Measurements from ENCODE around the gene FXYD1. TPM values are rescaled to one million over a fixed set of nuclear protein-coding genes. Genes with fewer than 3 reads are reported as not detected.
"Not testable (repeated sequence)": the region's sequence is repeated elsewhere in the genome, so short reads cannot be mapped to it uniquely, and the experiment has no call there.

FXYD1 gene
- total RNA-seq, 1 experiment from 2014 or later, result 13.3 TPM

DNA sequence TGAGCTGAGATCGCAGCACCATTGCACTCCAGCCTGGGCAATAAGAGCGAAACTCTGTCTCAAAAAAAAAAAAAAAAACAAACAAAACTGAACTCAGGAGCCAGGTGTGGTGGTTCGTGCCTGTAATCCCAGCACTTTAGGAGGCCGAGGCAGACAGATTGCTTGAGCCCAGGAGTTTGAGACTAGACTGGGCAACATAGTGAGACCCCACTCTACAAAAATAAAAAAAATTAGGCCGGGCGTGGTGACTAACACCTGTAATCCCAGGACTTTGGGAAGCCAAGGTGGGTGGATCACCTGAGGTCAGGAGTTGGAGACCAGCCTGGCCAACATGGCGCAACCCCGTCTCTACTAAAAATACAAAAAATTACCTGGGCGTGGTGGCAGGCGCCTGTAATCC is 36.7 kb upstream of the FXYD1 start:
- ATAC-seq; POLR2A ChIA-PET; H3K36me3 Mint-ChIP-seq; H3K27me3 Mint-ChIP-seq (ENCODE audit: low read depth); DNase-seq (ENCODE audit: low spot score); H3K4me1 Mint-ChIP-seq; H3K27ac Mint-ChIP-seq; H3K4me3 Mint-ChIP-seq; H3K9me3 Mint-ChIP-seq: not testable (repeated sequence)
- TF ChIP-seq ZNF121 (CRISPR knock-in tag; IDR thresholded peaks at IDR 0.05), result peak; percentile 52; the same call in 1 of the 2 replicates
- CTCF ChIA-PET, result interaction anchor here (2.9 to 4.1 kb wide), 2 partner anchors 13 to 35 kb away, joined by 11 to 14 read pairs; partner anchors contain the start of gene FXYD3

DNA sequence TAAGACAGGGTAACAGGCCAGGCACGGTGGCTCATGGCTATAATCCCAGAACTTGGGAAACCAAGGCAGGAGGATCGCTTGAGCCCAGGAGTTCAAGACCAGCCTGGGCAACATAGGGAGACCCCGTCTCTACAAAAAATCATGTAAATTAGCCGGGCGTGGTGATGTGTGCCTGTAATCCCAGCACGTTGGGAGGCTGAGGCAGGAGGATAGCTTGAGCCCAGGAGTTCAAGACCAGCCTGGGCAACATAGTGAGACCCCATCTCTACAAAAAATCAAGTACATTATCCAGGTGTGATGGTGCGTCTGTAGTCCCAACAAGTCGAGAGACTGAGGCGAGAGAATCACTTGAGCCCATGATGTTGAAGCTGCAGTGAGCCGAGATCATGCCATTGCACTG is 35.0 kb upstream of the FXYD1 start:
- H3K27me3 Mint-ChIP-seq (ENCODE audit: low read depth); H3K4me1 Mint-ChIP-seq; H3K9me3 Mint-ChIP-seq; DNase-seq (ENCODE audit: low spot score); H3K36me3 Mint-ChIP-seq; H3K4me3 Mint-ChIP-seq; POLR2A ChIA-PET; ATAC-seq; H3K27ac Mint-ChIP-seq: not testable (repeated sequence)
- CTCF ChIA-PET, result interaction anchor here (1.4 kb wide), 1 partner anchor 11 kb away, joined by 4 read pairs; no protein-coding TSS in a partner anchor
- TF ChIP-seq ZNF121 (CRISPR knock-in tag; IDR thresholded peaks at IDR 0.05), result peak; percentile 59; the same call in 1 of the 2 replicates

DNA sequence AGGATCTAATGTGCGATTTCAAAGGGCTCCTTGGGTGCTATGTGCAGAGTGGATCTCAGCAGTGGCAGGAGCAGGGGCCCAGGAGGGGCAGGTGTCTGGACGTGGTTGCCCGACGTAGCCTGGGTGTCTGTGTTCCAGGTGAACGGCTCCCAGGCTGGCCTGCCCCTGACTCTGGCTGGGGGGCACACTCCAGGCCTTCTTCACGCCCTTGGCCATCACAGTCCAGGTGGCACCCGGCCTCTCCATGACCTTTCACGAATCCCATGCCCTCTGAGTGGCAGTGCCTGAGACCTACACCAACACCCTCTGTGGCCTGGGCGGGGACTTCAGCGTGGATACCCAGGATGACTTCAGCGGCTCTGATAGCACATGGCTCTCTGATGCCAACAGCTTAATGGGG is 34.3 kb upstream of the FXYD1 start:
- no peak for ATAC-seq
- Mint-ChIP-seq H3K9me3 (peaks cover 8% of the 10 kb centered on the region; the same call in 1 of the 2 replicates), H3K36me3 (0 out of 2 replicates have a peak, but pooled peaks cover 3% of the 10 kb centered on the region), H3K27me3 (ENCODE audit: low read depth) (no peaks in the 10 kb centered on the region), H3K4me1 (0 out of 2 replicates have a peak, but pooled peaks cover 3% of the 10 kb centered on the region), H3K27ac (no peak overlapping the region), H3K4me3 (no peak overlapping the region)
- ChIA-PET POLR2A (no interaction called here), CTCF (interaction anchor here (0.7 to 1.4 kb wide), 2 partner anchors 11 to 14 kb away, joined by 3 to 4 read pairs; no protein-coding TSS in a partner anchor)
- DNase-seq (ENCODE audit: low spot score), result no peak
- TF ChIP-seq SP1 (CRISPR knock-in tag; conservative IDR thresholded peaks at IDR 0.05) (no peak), NR2C2 (CRISPR knock-in tag; IDR thresholded peaks at IDR 0.05) (no peak), ZNF671 (CRISPR knock-in tag; IDR thresholded peaks at IDR 0.05) (no peak), CREB1 (CRISPR knock-in tag; IDR thresholded peaks at IDR 0.05) (no peak), SOX15 (CRISPR knock-in tag; IDR thresholded peaks at IDR 0.05) (no peak), TP53 (CRISPR knock-in tag; IDR thresholded peaks at IDR 0.05) (no peak), RORB (CRISPR knock-in tag; IDR thresholded peaks at IDR 0.05) (no peak), ESRRA (CRISPR knock-in tag; IDR thresholded peaks at IDR 0.05; ENCODE audit: borderline replicate concordance) (no peak), ZNF416 (CRISPR knock-in tag; IDR thresholded peaks at IDR 0.05) (no peak), GRHL2 (CRISPR knock-in tag; IDR thresholded peaks at IDR 0.05; ENCODE audit: insufficient replicate concordance, severe bottlenecking) (no peak), FOXK1 (CRISPR knock-in tag; IDR thresholded peaks at IDR 0.05) (no peak), HMGA2 (CRISPR knock-in tag; IDR thresholded peaks at IDR 0.05) (no peak)
- TF ChIP-seq, protein P1, sequence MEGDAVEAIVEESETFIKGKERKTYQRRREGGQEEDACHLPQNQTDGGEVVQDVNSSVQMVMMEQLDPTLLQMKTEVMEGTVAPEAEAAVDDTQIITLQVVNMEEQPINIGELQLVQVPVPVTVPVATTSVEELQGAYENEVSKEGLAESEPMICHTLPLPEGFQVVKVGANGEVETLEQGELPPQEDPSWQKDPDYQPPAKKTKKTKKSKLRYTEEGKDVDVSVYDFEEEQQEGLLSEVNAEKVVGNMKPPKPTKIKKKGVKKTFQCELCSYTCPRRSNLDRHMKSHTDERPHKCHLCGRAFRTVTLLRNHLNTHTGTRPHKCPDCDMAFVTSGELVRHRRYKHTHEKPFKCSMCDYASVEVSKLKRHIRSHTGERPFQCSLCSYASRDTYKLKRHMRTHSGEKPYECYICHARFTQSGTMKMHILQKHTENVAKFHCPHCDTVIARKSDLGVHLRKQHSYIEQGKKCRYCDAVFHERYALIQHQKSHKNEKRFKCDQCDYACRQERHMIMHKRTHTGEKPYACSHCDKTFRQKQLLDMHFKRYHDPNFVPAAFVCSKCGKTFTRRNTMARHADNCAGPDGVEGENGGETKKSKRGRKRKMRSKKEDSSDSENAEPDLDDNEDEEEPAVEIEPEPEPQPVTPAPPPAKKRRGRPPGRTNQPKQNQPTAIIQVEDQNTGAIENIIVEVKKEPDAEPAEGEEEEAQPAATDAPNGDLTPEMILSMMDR (IDR thresholded peaks at IDR 0.05), result no peak
- TF ChIP-seq, protein P2, sequence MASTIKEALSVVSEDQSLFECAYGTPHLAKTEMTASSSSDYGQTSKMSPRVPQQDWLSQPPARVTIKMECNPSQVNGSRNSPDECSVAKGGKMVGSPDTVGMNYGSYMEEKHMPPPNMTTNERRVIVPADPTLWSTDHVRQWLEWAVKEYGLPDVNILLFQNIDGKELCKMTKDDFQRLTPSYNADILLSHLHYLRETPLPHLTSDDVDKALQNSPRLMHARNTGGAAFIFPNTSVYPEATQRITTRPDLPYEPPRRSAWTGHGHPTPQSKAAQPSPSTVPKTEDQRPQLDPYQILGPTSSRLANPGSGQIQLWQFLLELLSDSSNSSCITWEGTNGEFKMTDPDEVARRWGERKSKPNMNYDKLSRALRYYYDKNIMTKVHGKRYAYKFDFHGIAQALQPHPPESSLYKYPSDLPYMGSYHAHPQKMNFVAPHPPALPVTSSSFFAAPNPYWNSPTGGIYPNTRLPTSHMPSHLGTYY (CRISPR knock-in tag; IDR thresholded peaks at IDR 0.05), result no peak
- TF ChIP-seq, protein P3, sequence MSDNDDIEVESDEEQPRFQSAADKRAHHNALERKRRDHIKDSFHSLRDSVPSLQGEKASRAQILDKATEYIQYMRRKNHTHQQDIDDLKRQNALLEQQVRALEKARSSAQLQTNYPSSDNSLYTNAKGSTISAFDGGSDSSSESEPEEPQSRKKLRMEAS (CRISPR knock-in tag; IDR thresholded peaks at IDR 0.05), result no peak
- TF ChIP-seq, protein P4, sequence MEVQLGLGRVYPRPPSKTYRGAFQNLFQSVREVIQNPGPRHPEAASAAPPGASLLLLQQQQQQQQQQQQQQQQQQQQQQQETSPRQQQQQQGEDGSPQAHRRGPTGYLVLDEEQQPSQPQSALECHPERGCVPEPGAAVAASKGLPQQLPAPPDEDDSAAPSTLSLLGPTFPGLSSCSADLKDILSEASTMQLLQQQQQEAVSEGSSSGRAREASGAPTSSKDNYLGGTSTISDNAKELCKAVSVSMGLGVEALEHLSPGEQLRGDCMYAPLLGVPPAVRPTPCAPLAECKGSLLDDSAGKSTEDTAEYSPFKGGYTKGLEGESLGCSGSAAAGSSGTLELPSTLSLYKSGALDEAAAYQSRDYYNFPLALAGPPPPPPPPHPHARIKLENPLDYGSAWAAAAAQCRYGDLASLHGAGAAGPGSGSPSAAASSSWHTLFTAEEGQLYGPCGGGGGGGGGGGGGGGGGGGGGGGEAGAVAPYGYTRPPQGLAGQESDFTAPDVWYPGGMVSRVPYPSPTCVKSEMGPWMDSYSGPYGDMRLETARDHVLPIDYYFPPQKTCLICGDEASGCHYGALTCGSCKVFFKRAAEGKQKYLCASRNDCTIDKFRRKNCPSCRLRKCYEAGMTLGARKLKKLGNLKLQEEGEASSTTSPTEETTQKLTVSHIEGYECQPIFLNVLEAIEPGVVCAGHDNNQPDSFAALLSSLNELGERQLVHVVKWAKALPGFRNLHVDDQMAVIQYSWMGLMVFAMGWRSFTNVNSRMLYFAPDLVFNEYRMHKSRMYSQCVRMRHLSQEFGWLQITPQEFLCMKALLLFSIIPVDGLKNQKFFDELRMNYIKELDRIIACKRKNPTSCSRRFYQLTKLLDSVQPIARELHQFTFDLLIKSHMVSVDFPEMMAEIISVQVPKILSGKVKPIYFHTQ (CRISPR knock-in tag; IDR thresholded peaks at IDR 0.05), result no peak

Measured in WTC11 (cell line).